Central memory CD4-positive, alpha-beta T cell (primary cell): ENCODE measurements around the gene MYL2.
"Not testable (repeated sequence)": the region's sequence is repeated elsewhere in the genome, so short reads cannot be mapped to it uniquely, and the experiment has no call there.

Experiments
- DNase-seq: peaks from one replicate; pipeline ENCODE4 v3.0.0; 2022
- total RNA-seq, 3 experiments: gene quantifications; one replicate each; lab custom pipeline; 2026; lab: John Stamatoyannopoulos, UW

Gene MYL2, protein sequence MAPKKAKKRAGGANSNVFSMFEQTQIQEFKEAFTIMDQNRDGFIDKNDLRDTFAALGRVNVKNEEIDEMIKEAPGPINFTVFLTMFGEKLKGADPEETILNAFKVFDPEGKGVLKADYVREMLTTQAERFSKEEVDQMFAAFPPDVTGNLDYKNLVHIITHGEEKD
- 0 reads per million in 3 experiments for total RNA-seq

DNA sequence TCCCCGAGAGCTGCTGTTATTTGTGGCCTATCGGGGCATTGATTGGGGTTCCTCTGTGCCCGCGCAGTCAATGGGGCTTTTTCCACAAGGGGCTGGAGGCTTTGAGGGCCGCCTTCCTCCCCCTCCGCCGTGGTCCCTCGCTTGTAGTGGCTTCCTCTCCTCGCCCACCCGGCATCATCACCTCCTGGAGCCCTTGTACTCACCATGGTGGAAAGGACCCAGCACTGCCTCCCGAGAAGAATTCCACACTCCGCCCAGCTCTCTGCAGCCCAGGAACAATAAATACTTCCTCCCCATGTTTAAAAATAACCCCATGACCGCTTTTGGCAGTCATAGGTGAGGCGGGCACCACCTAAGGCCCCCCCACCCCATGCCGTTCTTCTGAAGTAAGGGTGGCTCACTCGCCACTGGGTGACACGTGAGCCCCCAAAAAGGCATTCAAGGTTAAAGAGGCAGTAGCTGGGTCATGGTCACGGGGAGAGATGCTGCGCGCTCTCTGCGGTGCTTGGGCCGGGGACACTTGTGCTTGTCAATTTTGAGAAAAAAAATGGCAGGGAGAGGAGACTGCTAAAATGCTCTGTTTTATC lies at the start of gene MYL2:
MYL2 (minus strand) TSS at position 256 of the 587 bp plus-strand sequence; CDS start at position 206, 50 bp downstream.
- DNase-seq = no peak

DNA sequence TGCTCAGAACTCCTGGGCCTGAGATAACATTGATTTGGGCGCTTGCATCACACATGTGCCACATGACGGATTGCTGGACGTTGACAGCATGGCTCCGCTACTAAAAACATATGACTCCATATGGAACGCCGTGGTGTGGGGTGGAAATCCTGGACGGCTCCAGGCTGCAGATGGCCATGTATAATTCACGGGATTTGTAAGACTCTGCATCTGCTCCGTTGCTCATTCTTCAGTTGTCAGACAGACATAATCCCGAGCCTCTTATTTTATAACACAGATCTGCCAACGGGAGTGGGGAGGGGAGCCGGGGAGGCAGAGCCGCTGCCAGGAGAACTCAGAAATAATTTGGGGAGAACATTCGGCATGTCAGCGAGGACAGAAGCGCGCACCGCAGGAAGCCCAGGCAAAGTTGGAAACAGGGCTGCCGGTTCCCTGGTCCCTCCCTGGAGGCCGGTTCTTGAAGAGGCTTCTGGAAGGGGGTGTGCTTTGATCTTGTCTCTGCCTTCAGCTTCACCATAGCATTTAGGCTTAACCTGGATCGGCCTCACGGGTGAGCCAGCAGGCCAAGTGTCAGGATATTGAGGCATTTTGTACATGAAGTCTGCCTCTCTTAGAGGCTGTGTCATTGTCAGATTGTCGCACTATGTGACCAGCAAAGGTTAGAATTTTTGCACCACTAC lies 45.8 kb upstream of the MYL2 start:
- DNase-seq = no peak

DNA sequence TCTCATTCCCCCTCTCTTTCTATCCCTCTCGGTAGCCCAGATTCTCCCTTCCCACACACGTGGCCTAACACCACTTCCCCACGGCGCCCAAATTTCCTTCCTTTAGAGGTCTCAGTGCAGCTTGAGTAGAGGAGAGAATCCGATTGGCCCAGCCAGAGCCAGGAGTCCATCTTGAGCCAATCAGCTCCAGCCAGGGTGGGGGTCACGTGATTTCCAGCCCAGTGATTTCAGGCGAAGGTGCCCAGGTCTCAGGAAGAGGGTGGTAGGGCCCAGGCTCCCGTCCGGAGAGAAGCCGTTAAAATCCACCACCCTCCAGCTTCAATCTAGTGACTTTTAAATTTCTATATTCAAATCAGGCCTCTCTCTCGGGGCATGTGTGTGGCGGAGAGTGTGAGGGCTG lies 45.2 kb upstream of the MYL2 start:
- DNase-seq = no peak

DNA sequence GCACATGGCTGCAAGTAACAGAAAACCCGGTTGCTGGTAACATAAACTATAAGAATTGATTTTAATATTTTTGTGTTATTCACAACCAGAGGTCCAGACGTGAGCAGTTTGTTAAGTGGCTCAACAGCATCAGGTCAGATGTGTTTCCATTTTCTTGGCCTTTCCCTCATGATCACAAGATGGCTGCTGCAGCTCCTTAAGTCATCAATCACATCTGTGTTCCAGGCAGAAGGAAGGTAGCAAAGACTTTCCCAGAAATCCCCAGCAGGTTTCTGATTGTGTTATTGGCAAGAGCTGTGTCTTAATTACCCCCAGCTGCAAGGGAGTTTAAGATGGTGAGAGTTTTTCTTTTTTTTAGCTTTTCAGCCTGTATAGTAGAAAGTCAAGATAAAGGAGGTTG lies 40.4 kb upstream of the MYL2 start:
- DNase-seq = no peak

DNA sequence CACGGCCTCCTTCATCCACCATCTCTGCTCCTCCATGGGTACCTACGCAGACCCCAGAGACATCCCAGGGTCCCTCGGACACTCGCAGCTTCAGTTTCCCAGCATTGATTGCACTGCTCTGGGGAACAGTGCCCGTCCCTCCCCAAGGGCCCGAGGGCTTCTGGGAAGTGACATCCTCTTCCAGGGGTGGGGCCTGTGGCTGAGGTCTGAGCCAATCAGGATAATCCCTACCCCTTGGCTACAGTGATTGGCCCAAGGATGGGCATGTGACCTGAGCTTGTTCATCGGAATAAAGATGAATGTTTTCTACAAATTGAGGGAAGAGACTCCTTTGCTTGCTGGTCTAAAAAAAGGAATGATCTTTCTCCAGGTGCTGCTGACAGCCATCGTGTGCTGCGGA lies 37.3 kb upstream of the MYL2 start:
- DNase-seq = no peak

DNA sequence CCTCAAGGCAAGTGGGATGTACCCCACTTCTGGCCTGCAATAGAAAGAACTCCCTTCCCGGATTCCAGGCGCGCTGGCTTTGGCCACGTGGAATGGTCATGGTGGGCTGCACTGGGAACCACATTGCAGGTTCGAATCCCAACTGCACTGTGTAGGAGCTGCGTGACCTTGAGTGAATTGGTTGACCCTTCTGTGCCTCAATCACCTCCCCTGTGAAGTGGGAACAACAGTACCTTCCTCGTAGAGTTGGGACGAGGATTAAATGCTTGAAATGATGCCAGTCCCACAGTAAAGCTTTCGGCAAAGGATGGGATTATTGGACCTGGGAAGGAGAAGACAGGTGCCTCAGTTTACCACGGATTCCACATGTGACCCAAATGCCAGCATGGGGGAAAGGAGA lies 36.8 kb upstream of the MYL2 start:
- DNase-seq = no peak

DNA sequence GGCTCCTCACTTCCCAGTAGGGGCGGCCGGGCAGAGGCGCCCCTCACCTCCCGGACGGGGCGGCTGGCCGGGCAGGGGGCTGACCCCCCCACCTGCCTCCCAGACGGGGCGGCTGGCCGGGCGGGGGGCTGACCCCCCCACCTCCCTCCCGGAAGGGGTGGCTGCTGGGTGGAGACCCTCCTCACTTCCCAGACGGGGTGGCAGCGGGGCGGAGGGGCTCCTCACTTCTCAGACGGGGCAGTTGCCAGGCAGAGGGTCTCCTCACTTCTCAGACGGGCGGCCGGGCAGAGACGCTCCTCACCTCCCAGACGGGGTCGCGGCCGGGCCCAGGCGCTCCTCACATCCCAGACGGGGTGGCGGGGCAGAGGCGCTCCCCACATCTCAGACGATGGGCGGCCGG lies 30.5 kb upstream of the MYL2 start:
- not testable (repeated sequence) for DNase-seq

DNA sequence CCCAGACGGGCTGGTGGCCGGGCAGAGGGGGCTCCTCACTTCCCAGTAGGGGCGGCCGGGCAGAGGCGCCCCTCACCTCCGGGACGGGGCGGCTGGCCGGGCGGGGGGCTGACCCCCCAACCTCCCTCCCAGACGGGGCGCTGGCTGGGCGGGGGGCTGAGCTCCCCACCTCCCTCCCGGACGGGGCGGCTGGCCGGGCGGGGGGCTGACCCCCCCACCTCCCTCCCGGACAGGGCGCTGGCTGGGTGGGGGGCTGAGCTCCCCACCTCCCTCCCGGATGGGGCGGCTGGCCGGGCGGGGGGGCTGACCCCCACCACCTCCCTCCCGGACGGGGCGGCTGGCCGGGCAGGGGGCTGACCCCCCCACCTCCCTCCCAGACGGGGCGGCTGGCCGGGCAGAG lies 30.1 kb upstream of the MYL2 start:
- not testable (repeated sequence) for DNase-seq

DNA sequence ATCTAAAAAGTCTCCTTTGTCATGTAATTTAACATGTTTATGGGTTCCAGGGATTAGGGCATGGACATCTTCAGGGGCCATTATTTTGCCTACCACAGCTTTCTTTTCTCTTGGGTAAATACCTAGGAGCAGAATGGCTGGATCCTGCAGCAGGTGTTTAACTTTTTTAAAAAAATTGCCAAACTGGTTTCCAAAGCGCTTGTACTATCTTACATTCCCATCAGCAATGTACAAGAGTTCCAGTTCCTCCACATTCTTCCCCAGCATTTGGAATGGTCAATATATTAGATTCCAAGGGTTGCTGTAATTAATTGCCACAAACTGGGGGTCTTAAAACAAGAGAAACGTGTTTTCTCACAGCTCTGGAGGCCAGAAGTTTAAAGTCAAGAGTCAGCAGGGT lies 27.7 kb upstream of the MYL2 start:
- DNase-seq = no peak

DNA sequence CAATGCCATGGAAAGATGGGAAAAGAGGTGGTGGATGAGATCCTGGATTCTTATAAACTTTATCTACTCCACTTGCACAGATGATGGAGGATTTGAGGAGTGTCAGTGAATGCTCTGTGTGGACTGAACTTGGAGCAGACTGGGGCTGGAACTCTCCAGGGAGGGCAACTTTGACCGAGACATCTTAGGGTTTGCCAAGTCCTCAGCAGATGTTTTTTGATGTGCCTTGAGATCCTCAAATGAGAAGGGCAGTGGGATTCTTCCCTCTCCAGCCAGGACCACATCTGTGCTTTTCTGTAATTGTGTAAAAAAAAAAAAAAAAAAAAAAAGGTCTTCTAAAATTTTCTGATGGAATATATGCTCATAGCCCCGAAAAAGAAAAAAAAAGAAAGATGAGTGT lies 23.0 kb upstream of the MYL2 start:
- DNase-seq = no peak

DNA sequence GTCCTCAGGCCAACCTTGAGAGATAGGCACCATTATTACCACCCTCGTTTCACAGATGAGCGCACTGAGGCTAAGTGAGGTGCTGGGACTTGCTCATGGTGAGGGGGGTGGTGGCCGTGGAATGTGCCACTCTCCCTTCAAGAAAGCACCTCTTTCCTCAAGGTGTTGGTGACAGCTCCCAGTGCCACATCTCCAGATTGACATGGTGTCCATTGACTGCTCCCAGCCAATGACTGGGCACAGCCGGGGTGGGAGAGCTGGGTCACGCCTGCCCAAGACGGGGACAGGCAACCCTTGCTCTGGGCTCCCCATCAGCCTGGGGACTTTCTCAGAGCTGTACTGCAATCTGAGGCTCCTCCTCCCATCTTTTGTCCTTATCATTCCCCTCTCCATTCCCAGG lies 21.0 kb upstream of the MYL2 start:
- no peak for DNase-seq

DNA sequence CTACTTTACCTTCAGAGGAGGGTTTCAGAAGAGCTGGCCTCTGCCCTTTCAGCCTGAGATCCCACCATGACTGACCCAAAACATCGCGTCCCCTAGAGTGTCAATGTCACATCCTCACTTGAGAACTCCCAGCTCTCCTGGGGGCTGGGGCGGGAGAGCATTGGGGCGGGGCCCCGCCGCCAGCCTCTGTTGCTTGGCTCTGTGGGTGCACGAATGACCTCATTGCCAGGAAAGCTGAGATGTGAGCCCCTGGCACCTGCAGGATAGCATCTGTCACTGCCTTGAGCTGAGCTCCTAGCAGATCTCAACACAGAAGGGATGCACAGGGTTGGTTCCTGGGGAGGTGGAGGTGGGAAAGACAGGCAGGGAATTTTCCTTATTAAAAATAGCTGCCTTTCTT lies 20.6 kb upstream of the MYL2 start:
- DNase-seq = no peak

DNA sequence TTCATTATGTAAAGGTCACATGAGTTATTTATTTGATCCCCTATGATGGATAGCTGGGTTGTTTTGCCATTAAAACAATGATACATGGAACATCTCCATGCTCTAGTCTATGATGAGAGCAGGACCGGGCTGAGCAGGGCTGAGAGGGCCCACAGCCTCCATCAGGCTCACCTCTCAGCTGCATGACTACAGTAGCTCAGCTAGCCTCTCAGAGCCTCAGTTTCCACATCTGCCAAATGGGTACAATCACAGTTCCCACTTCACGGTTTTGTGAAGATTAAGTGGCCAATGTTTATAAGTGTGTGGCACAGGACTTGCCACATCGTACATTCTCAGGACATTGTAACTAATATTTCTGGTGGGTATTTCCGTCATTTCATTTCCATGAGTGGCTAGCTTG lies 19.9 kb upstream of the MYL2 start:
- DNase-seq = no peak

DNA sequence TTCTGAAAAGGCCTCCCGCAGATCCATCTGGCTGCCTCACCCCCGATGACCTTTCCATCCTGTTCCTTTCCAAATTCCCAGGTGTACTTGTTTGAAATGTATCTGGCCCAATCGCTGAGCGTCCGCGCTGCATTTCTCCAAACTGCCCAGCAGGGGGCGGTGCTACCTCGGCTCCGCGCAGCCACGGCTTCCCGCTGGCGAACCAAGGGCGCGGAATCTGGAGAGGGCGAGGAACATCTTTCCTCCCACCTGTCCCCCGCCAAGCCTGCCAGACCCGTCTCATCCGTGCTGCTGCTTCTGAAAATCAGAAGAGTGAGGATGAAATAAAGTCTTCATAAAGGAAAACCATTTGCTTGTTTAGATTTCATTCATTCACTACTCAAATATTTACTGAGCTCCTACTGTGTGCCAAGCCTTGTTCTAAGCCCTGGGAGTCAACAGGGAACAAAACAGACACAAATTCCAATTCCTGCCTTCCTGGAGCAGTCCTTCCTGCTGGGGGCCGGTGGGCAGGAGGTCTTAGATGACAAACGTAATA lies 16.8 kb upstream of the MYL2 start:
- DNase-seq = peak; percentile 28

DNA sequence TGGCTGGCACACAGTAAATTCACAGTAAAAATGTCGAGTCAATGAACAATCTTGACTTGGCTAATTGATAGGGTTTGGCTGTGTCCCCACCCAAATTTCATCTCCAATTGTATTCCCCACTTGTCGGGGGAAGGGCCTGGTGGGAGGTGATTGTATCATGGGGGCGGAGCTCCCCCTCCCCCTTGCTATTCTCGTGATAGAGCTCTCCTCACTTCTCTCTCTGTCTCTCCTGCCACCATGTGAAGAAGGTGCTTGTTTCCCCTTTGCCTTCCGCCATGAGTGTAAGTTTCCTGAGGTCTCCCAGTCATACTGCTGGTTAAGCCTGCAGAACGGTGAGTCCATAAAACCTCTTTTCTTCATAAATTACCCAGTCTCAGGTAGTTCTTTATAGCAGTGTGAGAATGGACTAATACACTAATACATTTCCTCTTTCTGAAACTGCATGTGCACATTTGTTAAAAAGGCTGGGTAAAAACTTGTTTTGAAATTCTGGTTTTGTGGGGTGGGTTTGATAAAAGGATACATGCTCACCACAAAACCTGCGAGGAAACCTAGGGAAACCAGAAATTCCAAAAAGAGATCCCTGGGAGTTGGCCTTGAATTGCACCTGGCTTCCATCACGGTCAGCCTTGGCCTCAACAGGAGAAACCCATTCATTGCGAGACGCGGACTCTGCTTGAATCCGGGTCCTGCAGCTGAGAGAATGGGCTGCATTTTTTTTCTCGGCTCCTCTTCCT lies 16.2 kb upstream of the MYL2 start:
- DNase-seq = no peak

DNA sequence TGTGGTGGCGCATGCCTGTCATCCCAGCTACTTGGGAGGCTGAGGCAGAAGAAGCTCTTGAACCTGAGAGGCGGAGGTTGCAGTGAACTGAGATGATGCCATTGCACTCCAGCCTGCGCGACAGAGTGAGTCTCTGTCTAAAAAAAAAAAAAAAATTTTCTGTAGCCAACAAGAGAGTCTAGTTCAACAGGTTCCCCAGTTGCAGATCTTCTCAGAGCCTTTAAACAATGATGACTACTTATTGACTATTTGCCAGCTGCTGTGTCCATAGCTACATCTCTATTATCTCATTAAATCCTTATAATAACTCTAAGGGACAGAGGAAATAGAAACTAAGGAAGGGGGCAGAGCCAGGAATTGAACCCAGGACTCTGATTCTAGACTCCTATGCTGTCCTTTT lies 15.2 kb upstream of the MYL2 start:
- no peak for DNase-seq

DNA sequence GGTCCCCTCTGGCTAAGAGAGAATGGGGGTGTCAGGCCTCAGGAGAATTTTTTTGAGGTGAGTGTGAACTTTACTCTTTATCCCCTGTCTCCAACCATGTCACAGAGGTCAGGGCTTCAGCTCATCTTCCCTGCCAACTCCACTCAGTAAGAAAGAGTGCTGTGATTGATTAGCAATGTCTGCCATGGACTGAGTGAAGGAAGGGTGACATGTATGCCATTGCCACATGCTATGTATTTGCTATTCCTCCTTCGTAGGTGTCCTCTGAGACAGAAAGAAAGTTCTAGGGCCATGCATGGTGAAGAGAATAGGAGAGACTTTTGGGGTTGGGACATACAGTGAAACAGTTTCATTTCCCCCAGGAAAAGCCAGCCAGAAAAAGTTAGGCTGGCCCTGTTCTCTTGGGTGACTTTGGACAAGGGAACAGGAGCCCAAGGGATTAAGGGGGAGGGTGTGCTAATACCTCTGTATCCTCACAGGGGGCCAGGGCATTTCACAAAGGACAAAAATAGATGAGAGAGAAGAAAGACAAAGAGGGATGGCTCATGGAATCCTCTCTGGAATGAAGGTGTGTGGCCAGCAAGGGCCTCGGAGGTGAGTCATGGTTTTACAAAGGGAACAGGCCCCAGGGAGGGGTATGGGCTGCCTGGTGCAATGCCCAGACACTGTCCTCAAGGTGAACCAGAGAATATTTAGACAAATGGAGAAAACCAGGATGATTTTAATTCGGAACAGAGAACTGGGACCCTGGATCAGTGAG lies 13.9 kb upstream of the MYL2 start:
- DNase-seq = no peak

DNA sequence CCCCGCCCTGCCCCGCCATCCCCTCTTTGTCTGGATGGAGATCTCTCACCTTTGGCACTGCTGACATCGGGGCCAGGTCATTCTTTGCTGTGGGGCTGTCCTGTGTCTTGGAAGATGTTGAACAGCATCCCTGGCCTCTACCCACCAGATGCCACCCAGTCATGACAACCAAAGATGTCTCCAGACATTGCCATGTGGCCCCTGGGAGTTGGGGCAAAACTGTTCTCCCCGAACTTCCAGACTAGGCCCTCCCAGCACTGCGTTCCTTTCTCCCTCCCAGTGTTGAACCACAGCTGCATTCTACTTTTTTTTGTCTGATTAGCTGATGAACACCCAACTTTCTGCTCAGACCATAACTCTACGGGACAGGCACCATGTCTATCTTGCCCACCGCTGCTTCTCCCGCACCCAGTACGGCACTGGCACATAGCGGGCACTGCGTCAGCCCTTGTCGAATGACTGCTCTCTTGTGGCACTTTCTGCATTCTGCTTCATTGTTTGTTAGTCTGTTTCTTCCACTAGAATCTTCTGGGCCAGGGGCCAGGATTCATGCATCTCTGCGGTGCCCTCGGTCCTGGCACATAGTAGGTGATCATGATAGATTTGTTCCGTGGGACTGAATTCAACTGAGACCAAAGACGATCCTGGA lies 13.1 kb upstream of the MYL2 start:
- DNase-seq = no peak

DNA sequence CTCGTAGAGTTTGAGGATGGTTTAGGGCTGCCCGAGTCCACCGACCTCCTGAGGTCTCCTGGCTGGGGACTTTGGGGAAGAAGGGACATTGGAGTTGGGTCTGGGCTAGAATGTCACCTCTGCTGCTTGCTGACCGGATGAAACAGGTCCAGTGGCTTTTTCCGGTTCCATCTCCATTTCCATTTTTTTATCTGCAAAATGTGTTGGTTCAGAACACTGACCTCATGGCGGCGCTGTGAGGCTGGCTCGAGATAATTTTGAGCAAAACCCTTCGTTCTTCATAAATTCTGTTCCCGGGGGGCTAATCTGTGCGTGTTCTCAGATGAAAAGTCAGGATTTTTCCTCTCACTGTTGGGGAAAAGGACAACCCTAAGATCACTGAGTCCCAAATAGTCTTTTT lies 11.7 kb upstream of the MYL2 start:
- no peak for DNase-seq

DNA sequence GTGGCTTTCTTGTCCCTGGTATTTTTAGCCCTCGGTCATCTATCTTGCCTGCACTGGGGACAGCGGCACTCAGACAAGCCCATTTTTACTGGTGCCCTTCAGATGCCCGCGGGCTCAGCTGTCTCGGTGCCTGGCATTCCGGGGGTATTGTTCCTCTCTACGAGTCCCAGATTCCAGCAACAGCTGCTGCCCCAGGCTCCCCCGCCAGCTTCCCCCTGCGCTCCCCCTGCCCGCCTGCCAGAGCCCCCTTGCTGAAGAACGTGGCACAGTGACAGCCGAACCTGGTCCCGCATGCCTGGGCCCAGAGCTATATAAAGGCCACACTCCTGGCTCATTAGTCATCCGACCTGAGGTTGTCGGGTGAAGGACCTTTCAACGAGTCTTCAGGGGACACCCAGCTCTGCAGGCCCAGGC lies 10.9 kb upstream of the MYL2 start:
- DNase-seq = no peak

DNA sequence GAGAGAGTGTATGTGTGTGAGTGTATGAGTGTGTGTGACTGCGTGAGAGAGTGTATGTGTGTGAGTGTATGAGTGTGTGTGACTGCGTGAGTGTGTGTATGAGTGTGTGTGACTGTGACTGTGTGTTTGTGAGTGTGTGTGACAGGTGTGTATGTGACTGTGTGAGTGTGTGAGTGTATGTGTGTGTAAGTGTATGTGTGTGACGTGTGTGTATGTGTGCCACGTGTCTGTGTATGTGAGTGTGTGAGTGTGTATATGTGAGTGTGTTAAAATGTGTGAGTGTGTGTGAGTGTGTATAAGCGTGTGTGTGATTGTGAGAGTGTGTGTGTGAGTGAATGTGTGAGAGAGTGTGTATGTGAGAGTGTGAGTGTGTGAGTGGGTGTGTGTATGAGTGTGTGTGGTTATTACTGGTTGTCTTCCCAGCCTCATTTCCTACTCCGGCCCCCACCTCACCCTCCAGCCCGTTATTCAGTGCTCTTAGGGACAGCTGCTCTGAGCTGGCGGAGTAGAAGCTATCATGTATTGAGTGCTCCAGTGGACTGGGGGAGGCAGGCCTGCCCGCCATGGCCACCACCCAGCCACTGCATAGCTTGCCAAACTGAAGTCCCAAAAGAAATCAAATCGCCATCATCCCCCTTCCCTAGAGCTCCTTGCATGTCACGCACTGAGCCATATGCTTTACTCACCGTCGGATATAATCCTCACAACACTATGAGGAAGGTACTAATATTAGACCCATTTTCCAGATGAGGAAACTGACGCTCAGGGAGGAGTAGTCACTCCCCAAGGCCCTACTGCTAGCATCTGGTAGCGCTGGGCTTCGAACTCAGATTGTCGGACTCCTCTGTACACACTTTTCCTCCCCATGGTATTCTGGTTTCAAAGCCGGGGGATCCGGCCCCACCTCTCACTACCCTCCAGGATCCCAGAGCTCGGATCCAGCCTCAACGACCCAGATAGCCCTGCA lies 10.3 kb upstream of the MYL2 start:
- no peak for DNase-seq
